ENCODE results near the gene RAE1. TPM values are rescaled to one million over a fixed set of nuclear protein-coding genes. Genes with fewer than 3 reads are reported as not detected.

RAE1 gene
- total and polyA plus RNA-seq, 2 donors (not counting 3 experiments of a cell fraction or from before 2014, with no cell fraction given), result 34.1 to 55.8 TPM

GRCh38 chr20:57416296-57417022 is 65.4 kb downstream of the RAE1 start:
- H3K4me1 ChIP-seq (ENCODE audit: control insufficient read depth, extremely low read depth, insufficient read depth, low read length), result no peaks in the 10 kb centered on the region
- CTCF ChIA-PET, result no interaction called here
- BruUV-seq (replicated peaks), result no TSS peak

More at GRCh38 chr20:57416296-57417022, 65.4 kb downstream of the RAE1 start:
- Histone ChIP-seq H3K9ac (replicated peaks; ENCODE audit: extremely low read depth, insufficient read depth, low read length) (no peak overlapping the region), H3K9me3 (replicated peaks; ENCODE audit: control insufficient read depth, insufficient read depth, low read length) (no peaks in the 10 kb centered on the region), H4K20me1 (replicated peaks; ENCODE audit: control insufficient read depth, extremely low read depth, insufficient read depth, low read length) (no peaks in the 10 kb centered on the region), H3K27ac (ENCODE audit: insufficient read depth, low read depth, low read length) (no peak overlapping the region), H2AFZ (ENCODE audit: low read depth, low read length) (no peak overlapping the region), H3K4me3 (replicated peaks in 1 of 3; ENCODE audit: insufficient read depth in 1 of 3, low read depth in 1 of 3, low read length in 3 of 3) (no peak overlapping the region), H3K27me3 (ENCODE audit: control insufficient read depth in 2 of 2, insufficient read depth in 2 of 2, low read length in 2 of 2) (no peaks in the 10 kb centered on the region), H3K9me1 (replicated peaks; ENCODE audit: control insufficient read depth, extremely low read depth, insufficient read depth, low read length) (no peaks in the 10 kb centered on the region), H3K79me2 (ENCODE audit: control insufficient read depth, insufficient read depth, low read length) (no peaks in the 10 kb centered on the region), H3K36me3 (ENCODE audit: control insufficient read depth in 2 of 2, extremely low read depth in 1 of 2, insufficient read depth in 2 of 2, low read length in 2 of 2) (no peaks in the 10 kb centered on the region), H3K4me2 (ENCODE audit: insufficient read depth, low read length) (no peak overlapping the region)
- intact Hi-C loops (cut with micrococcal nuclease), result no loop called here
- TF ChIP-seq CTCF (IDR thresholded peaks at IDR 0.05; ENCODE audit: extremely low read depth in 1 of 2, insufficient read depth in 1 of 2, low read depth in 1 of 2, low read length in 2 of 2) (no peak), FOS (IDR thresholded peaks at IDR 0.05; ENCODE audit: borderline replicate concordance, insufficient read depth, low read length) (no peak), POLR2AphosphoS5 (IDR thresholded peaks at IDR 0.05; ENCODE audit: insufficient read depth, low read depth, low read length) (no peak), JUN (IDR thresholded peaks at IDR 0.05; ENCODE audit: borderline replicate concordance, insufficient read depth, insufficient read length, low read depth) (no peak), POLR2A (IDR thresholded peaks at IDR 0.05; ENCODE audit: low read depth, low read length) (no peak), GATA2 (IDR thresholded peaks at IDR 0.05; ENCODE audit: insufficient read depth, insufficient read length, low read depth, low read length) (no peak), EZH2 (IDR thresholded peaks at IDR 0.05; ENCODE audit: borderline replicate concordance, low read depth, low read length, severe bottlenecking) (no peak), MYC (IDR thresholded peaks at IDR 0.05; ENCODE audit: low read depth, low read length) (no peak)
- TF ChIP-seq, protein P1, sequence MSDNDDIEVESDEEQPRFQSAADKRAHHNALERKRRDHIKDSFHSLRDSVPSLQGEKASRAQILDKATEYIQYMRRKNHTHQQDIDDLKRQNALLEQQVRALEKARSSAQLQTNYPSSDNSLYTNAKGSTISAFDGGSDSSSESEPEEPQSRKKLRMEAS (IDR thresholded peaks at IDR 0.05; ENCODE audit: insufficient read depth, insufficient read length), result no peak
- DNase-seq (ENCODE audit: low read depth, low spot score), result no peak
- POLR2A ChIA-PET, result no interaction called here
- FAIRE-seq, result no peak
- dilution Hi-C loops (cut with MboI; ENCODE audit: extremely low pct_ligation_motif_present, low sequenced_read_pairs), result no loop called here
